ENCODE data around the gene C8B.

Gene C8B

GRCh38 chr1:56970280-56970679 is 4.5 kb upstream of the C8B start:
- DNase-seq, result no peak

- DNase-seq, result no peak
Measured at GRCh38 chr1:56968878-56969495, 3.2 kb upstream of the C8B start.

- DNase-seq, result no peak
Measured at GRCh38 chr1:56967900-56968832, 2.4 kb upstream of the C8B start.

- no peak for DNase-seq
Measured at GRCh38 chr1:56967355-56967754, 1.5 kb upstream of the C8B start.

GRCh38 chr1:56966698-56966999 is 834 bp upstream of the C8B start:
- DNase-seq, result no peak

- no peak for DNase-seq
Measured at GRCh38 chr1:56965191-56965590, 624 bp downstream of the C8B start.

GRCh38 chr1:56964349-56965017 is 1.3 kb downstream of the C8B start:
- no peak for DNase-seq

- no peak for DNase-seq
Measured at GRCh38 chr1:56963667-56964066, 2.1 kb downstream of the C8B start.

- DNase-seq, result no peak
Measured at GRCh38 chr1:56961426-56961825, 4.4 kb downstream of the C8B start.

GRCh38 chr1:56958526-56958925 is 7.3 kb downstream of the C8B start:
- no peak for DNase-seq

- DNase-seq, result no peak
Measured at GRCh38 chr1:56957931-56958330, 7.9 kb downstream of the C8B start.

- DNase-seq, result no peak
Measured at GRCh38 chr1:56954664-56955063, 11.2 kb downstream of the C8B start.

GRCh38 chr1:56953386-56953785 is 12.4 kb downstream of the C8B start:
- DNase-seq, result no peak

- DNase-seq, result no peak
Measured at GRCh38 chr1:56952501-56952900, 13.3 kb downstream of the C8B start.

- DNase-seq, result no peak
Measured at GRCh38 chr1:56948403-56949023, 17.3 kb downstream of the C8B start.

GRCh38 chr1:56940039-56940438 is 25.8 kb downstream of the C8B start:
- DNase-seq, result no peak

- no peak for DNase-seq
Measured at GRCh38 chr1:56939209-56939608, 26.6 kb downstream of the C8B start.

- DNase-seq, result no peak
Measured at GRCh38 chr1:56938646-56939045, 27.2 kb downstream of the C8B start.

- no peak for DNase-seq
Measured at GRCh38 chr1:56934430-56935060, 31.3 kb downstream of the C8B start.

- no peak for DNase-seq
Measured at GRCh38 chr1:56933606-56934005, 32.2 kb downstream of the C8B start.

GRCh38 chr1:56933161-56933560 is 32.7 kb downstream of the C8B start:
- no peak for DNase-seq

- DNase-seq, result no peak
Measured at GRCh38 chr1:56931686-56932085, 34.1 kb downstream of the C8B start.

- no peak for DNase-seq
Measured at GRCh38 chr1:56931211-56931610, 34.6 kb downstream of the C8B start.
